ENCODE measurements around the gene SLC7A8.
"Not testable (repeated sequence)": the region's sequence is repeated elsewhere in the genome, so short reads cannot be mapped to it uniquely, and the experiment has no call there.

Gene SLC7A8

GRCh38 chr14:23183479-23183878, at the start of gene SLC7A8:
Gene SLC7A8 (minus strand): TSS chr14:23183660. CDS start chr14:23182914, 746 bp downstream.
- in situ Hi-C loops (cut with HindIII; ENCODE audit: low pct_ligation_motif_present, low pct_unique_long_range_greater_than_20kb, low sequenced_read_pairs), result no loop called here

DNA sequence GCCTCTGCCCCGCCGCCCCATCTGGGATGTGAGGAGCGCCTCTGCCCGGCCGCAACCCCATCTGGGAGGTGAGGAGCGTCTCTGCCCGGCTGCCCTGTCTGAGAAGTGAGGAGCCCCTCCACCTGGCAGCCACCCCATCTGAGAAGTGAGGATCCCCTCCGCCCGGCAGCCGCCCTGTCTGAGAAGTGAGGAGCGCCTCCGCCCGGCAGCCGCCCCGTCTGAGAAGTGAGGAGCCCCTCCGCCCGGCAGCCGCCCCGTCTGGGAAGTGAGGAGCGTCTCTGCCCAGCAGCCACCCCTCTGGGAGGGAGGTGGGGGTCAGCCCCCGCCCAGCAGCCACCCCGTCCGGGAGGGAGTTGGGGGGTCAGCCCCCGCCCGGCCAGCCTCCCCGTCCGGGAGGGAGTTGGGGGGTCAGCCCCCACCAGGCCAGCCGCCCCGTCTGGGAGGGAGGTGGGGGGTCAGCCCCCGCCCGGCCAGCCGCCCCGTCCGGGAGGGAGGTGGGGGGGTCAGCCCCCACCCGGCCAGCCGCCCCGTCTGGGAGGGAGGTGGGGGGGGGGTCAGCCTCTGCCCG, 48.9 kb upstream of the SLC7A8 start:
- DNase-seq; in situ Hi-C loops (cut with HindIII; ENCODE audit: low pct_ligation_motif_present, low pct_unique_long_range_greater_than_20kb, low sequenced_read_pairs): not testable (repeated sequence)

More at GRCh38 chr14:23183479-23183878, at the start of gene SLC7A8:
- DNase-seq, result no peak

DNA sequence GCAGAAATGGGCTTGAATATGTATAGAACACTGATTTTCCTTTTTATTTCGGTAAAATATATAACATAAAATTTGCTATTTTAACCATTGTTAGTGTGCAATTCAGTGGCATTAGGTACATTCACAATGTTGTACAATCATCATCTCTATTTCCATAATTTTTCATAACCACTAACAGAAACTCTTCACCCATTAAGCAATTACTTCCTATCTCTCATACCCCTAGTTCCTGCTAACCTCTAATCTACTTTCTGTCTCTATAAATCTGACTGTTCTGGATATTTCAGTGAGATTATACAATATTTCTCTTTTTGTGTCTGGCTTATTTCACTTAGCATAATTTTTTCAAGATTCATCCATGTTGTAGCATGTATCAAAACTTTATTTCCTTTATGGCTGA, 45.4 kb upstream of the SLC7A8 start:
- in situ Hi-C loops (cut with HindIII; ENCODE audit: low pct_ligation_motif_present, low pct_unique_long_range_greater_than_20kb, low sequenced_read_pairs), result no loop called here

GRCh38 chr14:23227566-23227965, 44.1 kb upstream of the SLC7A8 start:
- in situ Hi-C loops (cut with HindIII; ENCODE audit: low pct_ligation_motif_present, low pct_unique_long_range_greater_than_20kb, low sequenced_read_pairs), result no loop called here

More for the DNA sequence above, 45.4 kb upstream of the SLC7A8 start:
- no peak for DNase-seq

DNA sequence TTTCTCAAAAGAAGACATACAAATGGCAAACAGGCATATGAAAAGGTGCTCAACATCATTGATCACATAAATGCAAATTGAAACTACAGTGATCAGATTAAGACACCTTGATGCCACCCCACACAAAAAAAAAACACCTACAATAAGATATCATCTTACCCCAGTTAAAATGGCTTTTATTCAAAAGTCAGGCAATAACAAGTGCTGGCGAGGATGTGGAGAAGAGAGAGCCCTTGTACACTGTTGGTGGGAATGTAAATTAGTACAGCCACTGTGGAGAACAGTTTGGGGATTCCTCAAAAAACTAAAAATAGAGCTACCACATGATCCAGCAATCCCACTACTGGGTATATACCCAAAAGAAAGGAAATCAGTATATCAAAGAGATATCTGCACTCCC, 41.5 kb upstream of the SLC7A8 start:
- in situ Hi-C loops (cut with HindIII; ENCODE audit: low pct_ligation_motif_present, low pct_unique_long_range_greater_than_20kb, low sequenced_read_pairs); DNase-seq: not testable (repeated sequence)

More at GRCh38 chr14:23227566-23227965, 44.1 kb upstream of the SLC7A8 start:
- DNase-seq, result no peak

GRCh38 chr14:23219075-23219474, 35.6 kb upstream of the SLC7A8 start:
- no peak for DNase-seq
- in situ Hi-C loops (cut with HindIII; ENCODE audit: low pct_ligation_motif_present, low pct_unique_long_range_greater_than_20kb, low sequenced_read_pairs), result no loop called here

- no peak for DNase-seq
- in situ Hi-C loops (cut with HindIII; ENCODE audit: low pct_ligation_motif_present, low pct_unique_long_range_greater_than_20kb, low sequenced_read_pairs), result no loop called here
These were observed 33.9 kb upstream of the SLC7A8 start for GRCh38 chr14:23217032-23218020.

- in situ Hi-C loops (cut with HindIII; ENCODE audit: low pct_ligation_motif_present, low pct_unique_long_range_greater_than_20kb, low sequenced_read_pairs), result no loop called here
- DNase-seq, result no peak
These were observed 32.0 kb upstream of the SLC7A8 start for GRCh38 chr14:23215421-23215820.

DNA sequence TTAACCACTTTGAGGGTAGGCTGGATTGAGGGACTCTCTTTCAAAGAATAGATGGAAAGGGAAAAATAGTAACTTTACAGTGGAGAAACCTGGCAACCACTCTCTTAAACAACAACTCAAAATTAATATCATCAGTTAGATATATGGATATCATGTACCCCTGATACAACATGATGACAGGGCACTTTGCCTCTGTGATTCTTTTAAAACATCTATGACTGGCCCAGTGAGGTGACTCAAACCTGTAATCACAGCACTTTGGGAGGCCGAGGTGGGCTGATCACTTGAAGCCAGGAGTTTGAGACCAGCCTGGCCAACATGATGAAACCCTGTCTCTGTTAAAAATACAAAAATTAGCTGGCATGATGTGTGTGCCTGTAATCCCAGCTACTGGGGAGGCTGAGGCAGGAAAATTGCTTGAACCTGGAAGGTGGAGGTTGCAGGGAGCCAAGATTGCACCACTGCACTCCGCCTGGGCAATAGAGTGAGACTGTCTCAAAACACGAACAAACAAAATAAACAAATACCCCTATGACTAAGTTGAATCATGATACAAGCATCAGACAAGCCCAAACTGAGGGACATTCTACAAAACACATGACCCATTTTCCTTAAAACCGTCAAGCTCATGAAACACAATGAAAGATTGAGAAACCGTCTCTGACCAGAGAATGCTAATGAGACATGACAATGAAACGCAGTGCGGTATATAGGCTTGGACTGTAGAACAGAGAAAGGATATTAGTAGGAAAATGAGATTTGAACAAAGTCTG, 26.4 kb upstream of the SLC7A8 start:
- no peak for DNase-seq
- in situ Hi-C loops (cut with HindIII; ENCODE audit: low pct_ligation_motif_present, low pct_unique_long_range_greater_than_20kb, low sequenced_read_pairs), result no loop called here

DNA sequence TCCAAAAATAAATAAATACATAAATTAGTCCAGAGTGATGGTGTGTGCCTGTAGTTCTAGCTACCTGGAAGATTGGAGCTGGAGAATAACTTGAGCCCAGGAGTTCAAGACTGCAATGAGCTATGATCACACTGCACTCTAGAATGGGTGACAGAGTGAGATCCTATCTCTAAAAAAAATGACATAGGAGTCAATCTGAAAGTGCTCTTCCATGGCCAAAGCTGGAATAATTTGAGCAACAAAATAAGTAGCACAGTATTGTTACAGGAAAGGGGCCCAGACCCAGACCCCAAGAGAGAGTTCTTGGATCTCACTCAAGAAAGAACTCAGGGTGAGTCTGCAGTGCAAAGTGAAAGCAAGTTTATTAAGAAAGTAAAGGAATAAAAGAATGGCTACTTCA, 24.9 kb upstream of the SLC7A8 start:
- in situ Hi-C loops (cut with HindIII; ENCODE audit: low pct_ligation_motif_present, low pct_unique_long_range_greater_than_20kb, low sequenced_read_pairs), result no loop called here
- DNase-seq, result no peak

- DNase-seq, result no peak
- in situ Hi-C loops (cut with HindIII; ENCODE audit: low pct_ligation_motif_present, low pct_unique_long_range_greater_than_20kb, low sequenced_read_pairs), result no loop called here
These were observed 23.7 kb upstream of the SLC7A8 start for GRCh38 chr14:23207146-23207540.

DNA sequence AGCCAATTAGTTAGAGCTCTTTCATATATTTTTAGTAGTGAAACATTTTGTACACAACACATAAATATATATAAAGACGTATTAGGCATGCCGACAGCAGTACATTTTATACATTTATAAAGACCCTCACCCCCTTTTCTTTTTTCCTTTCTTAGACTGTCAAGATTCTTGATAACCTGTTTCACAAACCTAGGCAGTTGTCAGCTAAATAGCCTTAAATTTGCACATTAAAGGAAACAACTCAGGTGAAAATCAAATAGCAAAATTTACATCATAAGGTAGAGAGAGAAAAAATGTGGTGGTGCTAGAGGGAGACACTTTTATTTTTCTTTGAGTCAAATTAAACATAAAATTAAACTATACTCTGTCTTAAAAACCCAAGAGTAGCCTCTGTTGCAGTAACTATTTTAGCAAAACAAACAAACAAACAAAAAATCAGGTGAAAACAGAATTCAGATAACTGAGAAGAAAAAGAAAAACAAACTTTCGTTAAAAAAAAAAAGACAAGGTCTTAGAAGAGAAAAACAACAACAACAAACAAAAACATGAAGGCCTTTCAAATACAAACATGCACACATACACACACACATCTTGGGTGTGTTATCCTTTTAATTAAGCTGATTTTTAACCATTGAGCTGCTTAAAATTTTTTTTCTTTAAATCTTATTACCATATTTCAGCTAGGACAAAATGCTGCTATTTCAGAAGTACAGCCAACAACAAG, 23.1 kb upstream of the SLC7A8 start:
- no peak for DNase-seq
- in situ Hi-C loops (cut with HindIII; ENCODE audit: low pct_ligation_motif_present, low pct_unique_long_range_greater_than_20kb, low sequenced_read_pairs), result no loop called here

DNA sequence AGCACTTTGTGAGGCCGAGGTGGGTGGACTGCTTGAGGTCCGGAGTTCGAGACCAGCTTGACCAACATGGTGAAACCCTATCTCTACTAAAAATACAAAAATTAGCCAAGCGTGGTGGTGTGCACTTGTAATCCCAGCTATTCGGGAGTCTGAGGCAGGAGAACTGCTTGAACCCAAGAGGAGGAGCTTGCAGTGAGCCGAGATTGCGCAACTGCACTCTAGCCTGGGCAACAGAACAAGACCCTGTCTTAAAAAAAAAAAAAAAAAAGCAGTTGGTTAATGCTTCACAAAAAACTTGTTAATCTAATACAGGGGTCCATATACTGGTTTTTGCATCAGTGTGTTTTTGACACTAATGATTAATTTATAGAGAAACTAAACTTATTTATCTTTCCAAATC, 18.5 kb upstream of the SLC7A8 start:
- in situ Hi-C loops (cut with HindIII; ENCODE audit: low pct_ligation_motif_present, low pct_unique_long_range_greater_than_20kb, low sequenced_read_pairs), result no loop called here
- DNase-seq, result no peak

GRCh38 chr14:23199141-23199540, 15.7 kb upstream of the SLC7A8 start:
- in situ Hi-C loops (cut with HindIII; ENCODE audit: low pct_ligation_motif_present, low pct_unique_long_range_greater_than_20kb, low sequenced_read_pairs); DNase-seq: not testable (repeated sequence)

GRCh38 chr14:23196487-23196886, 13.0 kb upstream of the SLC7A8 start:
- in situ Hi-C loops (cut with HindIII; ENCODE audit: low pct_ligation_motif_present, low pct_unique_long_range_greater_than_20kb, low sequenced_read_pairs), result not testable (repeated sequence)

DNA sequence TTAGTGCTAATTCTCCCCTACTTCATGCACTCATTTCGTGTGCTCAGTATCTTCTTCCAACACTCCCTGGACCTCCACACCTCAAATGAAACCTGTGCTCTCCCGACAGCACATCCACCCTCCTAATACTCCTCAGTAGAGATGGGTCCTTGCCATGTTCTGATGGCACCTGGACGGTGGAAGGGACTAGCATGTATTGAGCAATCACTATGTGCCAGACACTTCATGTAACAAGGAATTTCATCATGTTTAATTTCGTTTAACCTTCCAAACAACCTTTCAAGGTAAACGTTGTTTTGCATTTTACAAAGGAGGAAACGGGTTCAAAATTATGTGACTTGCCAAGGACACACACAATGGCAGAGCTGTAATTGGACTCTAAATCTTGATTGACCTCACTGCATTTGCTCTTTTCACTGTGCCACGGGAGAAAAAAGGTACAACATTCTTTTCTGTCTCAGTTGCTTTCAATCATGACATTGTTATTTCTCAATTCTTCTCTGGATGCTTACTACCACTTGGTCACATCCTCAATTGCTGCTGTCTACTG, 12.2 kb upstream of the SLC7A8 start:
- in situ Hi-C loops (cut with HindIII; ENCODE audit: low pct_ligation_motif_present, low pct_unique_long_range_greater_than_20kb, low sequenced_read_pairs), result no loop called here

More at GRCh38 chr14:23196487-23196886, 13.0 kb upstream of the SLC7A8 start:
- DNase-seq, result not testable (repeated sequence)

GRCh38 chr14:23193432-23193831, 10.0 kb upstream of the SLC7A8 start:
- in situ Hi-C loops (cut with HindIII; ENCODE audit: low pct_ligation_motif_present, low pct_unique_long_range_greater_than_20kb, low sequenced_read_pairs), result no loop called here
- no peak for DNase-seq

More for the DNA sequence above, 12.2 kb upstream of the SLC7A8 start:
- DNase-seq, result no peak

DNA sequence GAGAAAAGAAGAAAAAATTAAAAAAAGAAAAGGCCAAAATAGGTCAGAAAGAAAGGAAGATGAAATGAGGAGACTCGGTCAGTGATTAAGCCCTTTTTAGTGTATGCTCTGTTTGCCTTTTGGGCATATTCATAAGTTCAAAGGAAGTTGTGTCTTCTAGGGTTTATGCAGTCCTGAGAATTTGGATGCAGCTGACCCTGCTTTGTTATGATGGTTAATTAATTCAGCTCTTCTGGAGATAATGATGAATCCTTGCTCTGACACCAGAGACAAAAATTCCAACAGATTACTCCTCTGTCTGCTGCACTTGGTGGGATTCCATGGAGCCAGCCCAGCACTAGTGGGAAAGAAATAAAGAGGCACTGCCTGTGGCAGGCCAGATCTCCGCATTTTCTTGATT, 4.5 kb upstream of the SLC7A8 start:
- DNase-seq, result no peak
- in situ Hi-C loops (cut with HindIII; ENCODE audit: low pct_ligation_motif_present, low pct_unique_long_range_greater_than_20kb, low sequenced_read_pairs), result no loop called here
